Measurements from ENCODE around the gene ZFP90.

GRCh38 chr16:68496689-68497088 lies 42.4 kb upstream of the ZFP90 start:
- TF ChIP-seq ZBTB11 (tag by site-specific recombination; conservative IDR thresholded peaks at IDR 0.05; ENCODE audit: low read depth) (no peak), ZNF580 (tag by site-specific recombination; IDR thresholded peaks at IDR 0.05) (no peak), ZNF292 (tag by site-specific recombination; IDR thresholded peaks at IDR 0.05; ENCODE audit: borderline replicate concordance, low read depth) (no peak), YY1 (tag by site-specific recombination; IDR thresholded peaks at IDR 0.05) (no peak), ZNF23 (tag by site-specific recombination; IDR thresholded peaks at IDR 0.05; ENCODE audit: borderline replicate concordance) (no peak), FEZF1 (tag by site-specific recombination; IDR thresholded peaks at IDR 0.05) (no peak)
- TF ChIP-seq, protein P1, sequence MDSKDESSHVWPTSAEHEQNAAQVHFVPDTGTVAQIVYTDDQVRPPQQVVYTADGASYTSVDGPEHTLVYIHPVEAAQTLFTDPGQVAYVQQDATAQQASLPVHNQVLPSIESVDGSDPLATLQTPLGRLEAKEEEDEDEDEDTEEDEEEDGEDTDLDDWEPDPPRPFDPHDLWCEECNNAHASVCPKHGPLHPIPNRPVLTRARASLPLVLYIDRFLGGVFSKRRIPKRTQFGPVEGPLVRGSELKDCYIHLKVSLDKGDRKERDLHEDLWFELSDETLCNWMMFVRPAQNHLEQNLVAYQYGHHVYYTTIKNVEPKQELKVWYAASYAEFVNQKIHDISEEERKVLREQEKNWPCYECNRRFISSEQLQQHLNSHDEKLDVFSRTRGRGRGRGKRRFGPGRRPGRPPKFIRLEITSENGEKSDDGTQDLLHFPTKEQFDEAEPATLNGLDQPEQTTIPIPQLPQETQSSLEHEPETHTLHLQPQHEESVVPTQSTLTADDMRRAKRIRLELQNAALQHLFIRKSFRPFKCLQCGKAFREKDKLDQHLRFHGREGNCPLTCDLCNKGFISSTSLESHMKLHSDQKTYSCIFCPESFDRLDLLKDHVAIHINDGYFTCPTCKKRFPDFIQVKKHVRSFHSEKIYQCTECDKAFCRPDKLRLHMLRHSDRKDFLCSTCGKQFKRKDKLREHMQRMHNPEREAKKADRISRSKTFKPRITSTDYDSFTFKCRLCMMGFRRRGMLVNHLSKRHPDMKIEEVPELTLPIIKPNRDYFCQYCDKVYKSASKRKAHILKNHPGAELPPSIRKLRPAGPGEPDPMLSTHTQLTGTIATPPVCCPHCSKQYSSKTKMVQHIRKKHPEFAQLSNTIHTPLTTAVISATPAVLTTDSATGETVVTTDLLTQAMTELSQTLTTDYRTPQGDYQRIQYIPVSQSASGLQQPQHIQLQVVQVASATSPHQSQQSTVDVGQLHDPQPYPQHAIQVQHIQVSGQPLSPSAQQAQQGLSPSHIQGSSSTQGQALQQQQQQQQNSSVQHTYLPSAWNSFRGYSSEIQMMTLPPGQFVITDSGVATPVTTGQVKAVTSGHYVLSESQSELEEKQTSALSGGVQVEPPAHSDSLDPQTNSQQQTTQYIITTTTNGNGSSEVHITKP (tag by site-specific recombination; IDR thresholded peaks at IDR 0.05), result no peak
- TF ChIP-seq, protein P2, sequence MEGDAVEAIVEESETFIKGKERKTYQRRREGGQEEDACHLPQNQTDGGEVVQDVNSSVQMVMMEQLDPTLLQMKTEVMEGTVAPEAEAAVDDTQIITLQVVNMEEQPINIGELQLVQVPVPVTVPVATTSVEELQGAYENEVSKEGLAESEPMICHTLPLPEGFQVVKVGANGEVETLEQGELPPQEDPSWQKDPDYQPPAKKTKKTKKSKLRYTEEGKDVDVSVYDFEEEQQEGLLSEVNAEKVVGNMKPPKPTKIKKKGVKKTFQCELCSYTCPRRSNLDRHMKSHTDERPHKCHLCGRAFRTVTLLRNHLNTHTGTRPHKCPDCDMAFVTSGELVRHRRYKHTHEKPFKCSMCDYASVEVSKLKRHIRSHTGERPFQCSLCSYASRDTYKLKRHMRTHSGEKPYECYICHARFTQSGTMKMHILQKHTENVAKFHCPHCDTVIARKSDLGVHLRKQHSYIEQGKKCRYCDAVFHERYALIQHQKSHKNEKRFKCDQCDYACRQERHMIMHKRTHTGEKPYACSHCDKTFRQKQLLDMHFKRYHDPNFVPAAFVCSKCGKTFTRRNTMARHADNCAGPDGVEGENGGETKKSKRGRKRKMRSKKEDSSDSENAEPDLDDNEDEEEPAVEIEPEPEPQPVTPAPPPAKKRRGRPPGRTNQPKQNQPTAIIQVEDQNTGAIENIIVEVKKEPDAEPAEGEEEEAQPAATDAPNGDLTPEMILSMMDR (tag by site-specific recombination; IDR thresholded peaks at IDR 0.05), result no peak
- TF ChIP-seq, protein P3, sequence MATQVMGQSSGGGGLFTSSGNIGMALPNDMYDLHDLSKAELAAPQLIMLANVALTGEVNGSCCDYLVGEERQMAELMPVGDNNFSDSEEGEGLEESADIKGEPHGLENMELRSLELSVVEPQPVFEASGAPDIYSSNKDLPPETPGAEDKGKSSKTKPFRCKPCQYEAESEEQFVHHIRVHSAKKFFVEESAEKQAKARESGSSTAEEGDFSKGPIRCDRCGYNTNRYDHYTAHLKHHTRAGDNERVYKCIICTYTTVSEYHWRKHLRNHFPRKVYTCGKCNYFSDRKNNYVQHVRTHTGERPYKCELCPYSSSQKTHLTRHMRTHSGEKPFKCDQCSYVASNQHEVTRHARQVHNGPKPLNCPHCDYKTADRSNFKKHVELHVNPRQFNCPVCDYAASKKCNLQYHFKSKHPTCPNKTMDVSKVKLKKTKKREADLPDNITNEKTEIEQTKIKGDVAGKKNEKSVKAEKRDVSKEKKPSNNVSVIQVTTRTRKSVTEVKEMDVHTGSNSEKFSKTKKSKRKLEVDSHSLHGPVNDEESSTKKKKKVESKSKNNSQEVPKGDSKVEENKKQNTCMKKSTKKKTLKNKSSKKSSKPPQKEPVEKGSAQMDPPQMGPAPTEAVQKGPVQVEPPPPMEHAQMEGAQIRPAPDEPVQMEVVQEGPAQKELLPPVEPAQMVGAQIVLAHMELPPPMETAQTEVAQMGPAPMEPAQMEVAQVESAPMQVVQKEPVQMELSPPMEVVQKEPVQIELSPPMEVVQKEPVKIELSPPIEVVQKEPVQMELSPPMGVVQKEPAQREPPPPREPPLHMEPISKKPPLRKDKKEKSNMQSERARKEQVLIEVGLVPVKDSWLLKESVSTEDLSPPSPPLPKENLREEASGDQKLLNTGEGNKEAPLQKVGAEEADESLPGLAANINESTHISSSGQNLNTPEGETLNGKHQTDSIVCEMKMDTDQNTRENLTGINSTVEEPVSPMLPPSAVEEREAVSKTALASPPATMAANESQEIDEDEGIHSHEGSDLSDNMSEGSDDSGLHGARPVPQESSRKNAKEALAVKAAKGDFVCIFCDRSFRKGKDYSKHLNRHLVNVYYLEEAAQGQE (tag by site-specific recombination; IDR thresholded peaks at IDR 0.05), result no peak
- TF ChIP-seq, protein P4, sequence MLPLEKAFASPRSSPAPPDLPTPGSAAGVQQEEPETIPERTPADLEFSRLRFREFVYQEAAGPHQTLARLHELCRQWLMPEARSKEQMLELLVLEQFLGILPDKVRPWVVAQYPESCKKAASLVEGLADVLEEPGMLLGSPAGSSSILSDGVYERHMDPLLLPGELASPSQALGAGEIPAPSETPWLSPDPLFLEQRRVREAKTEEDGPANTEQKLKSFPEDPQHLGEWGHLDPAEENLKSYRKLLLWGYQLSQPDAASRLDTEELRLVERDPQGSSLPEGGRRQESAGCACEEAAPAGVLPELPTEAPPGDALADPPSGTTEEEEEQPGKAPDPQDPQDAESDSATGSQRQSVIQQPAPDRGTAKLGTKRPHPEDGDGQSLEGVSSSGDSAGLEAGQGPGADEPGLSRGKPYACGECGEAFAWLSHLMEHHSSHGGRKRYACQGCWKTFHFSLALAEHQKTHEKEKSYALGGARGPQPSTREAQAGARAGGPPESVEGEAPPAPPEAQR (tag by site-specific recombination; IDR thresholded peaks at IDR 0.05), result no peak

Measured in HEK293 (cell line).